Measurements from ENCODE around the gene DAB2.

GRCh38 chr5:39424736-39425637 is at the start of gene DAB2:
- TF ChIP-seq CTCF (IDR thresholded peaks at IDR 0.05) (peak; percentile 19 to 72 (median 61)), EP300 (IDR thresholded peaks at IDR 0.05) (no peak), POLR2A (IDR thresholded peaks at IDR 0.05) (peak; percentile 78 to 85), POLR2AphosphoS5 (IDR thresholded peaks at IDR 0.05) (peak; percentile 86)

Data from gastroesophageal sphincter (tissue), 3 donors.